Vagina (tissue), 2 donors: ENCODE data around the gene METTL4. TPM values are rescaled to one million over a fixed set of nuclear protein-coding genes. Genes with fewer than 3 reads are reported as not detected.
A peak's percentile ranks its signal among the peaks of the same experiment; 100 is the strongest.

Experiments used
- DNase-seq, 2 donors: peaks; one replicate each; pipeline ENCODE4 v3.0.0-alpha.2; 2017; ENCODE audit errors: extremely low spot score in 2 of 2
- H3K27ac ChIP-seq: fragments of 200-600 bp; sonication (generic); one replicate; pipeline ENCODE4 v1.5.1; 2019
- H3K27me3 ChIP-seq: fragments of 200-600 bp; sonication (generic); one replicate; pipeline ENCODE4 v1.5.1; 2019
- H3K36me3 ChIP-seq, 2 donors: fragments of 200-600 bp; sonication (generic); one replicate each; pipeline ENCODE4 v1.5.1; 2017 to 2019
- H3K4me1 ChIP-seq: fragments of 200-600 bp; sonication (generic); one replicate; pipeline ENCODE4 v1.5.1; 2019
- H3K4me3 ChIP-seq, 2 donors: fragments of 200-600 bp; sonication (generic); 1 replicate in 1 of 2; 2 replicates in 1 of 2; pipeline ENCODE4 v1.5.1; 2016 to 2019
- H3K9me3 ChIP-seq: fragments of 200-600 bp; sonication (generic); one replicate; pipeline ENCODE4 v1.5.1; 2019
- POLR2A ChIP-seq, 2 donors: fragments of 450-650 bp; IDR thresholded peaks; one replicate each; pipeline ENCODE4 v1.6.1; 2017; ENCODE audit warnings: antibody characterized with exemption in 2 of 2, mild to moderate bottlenecking in 2 of 2, moderate library complexity in 2 of 2
- POLR2AphosphoS5 ChIP-seq, 2 donors: sonication (generic); formaldehyde crosslinking; IDR thresholded peaks; one replicate each; pipeline ENCODE4 v1.9.0; 2017; ENCODE audit warnings: antibody characterized with exemption in 2 of 2, mild to moderate bottlenecking in 2 of 2, low read depth in 1 of 2; ENCODE audit not compliant: insufficient read depth in 1 of 2
- intact Hi-C: fragments of 100-400 bp; cut with DNase I; formaldehyde crosslinking; loops from one replicate; pipeline ENCODE4 v1.15.1; 2023
- total RNA-seq: library from RNA; depleted of rRNA; stranded (reverse); fragments of >200 nt; gene quantifications from one replicate; pipeline ENCODE4 v1.2.3, GENCODE V29; 2016
- TF ChIP-seq, protein P1 (sequence below), 3 experiments: fragments of 450-650 bp in 2 of 3; fragments of 200-600 bp in 1 of 3; sonication (generic) in 1 of 3; IDR thresholded peaks; one replicate each; pipeline ENCODE4 v1.5.1; 2017 to 2019; ENCODE audit warnings: antibody characterized with exemption in 3 of 3, mild to moderate bottlenecking in 2 of 3, moderate library complexity in 2 of 3

Gene METTL4
- total RNA-seq, 1 donor from 2014 or later: 11.5 TPM

DNA sequence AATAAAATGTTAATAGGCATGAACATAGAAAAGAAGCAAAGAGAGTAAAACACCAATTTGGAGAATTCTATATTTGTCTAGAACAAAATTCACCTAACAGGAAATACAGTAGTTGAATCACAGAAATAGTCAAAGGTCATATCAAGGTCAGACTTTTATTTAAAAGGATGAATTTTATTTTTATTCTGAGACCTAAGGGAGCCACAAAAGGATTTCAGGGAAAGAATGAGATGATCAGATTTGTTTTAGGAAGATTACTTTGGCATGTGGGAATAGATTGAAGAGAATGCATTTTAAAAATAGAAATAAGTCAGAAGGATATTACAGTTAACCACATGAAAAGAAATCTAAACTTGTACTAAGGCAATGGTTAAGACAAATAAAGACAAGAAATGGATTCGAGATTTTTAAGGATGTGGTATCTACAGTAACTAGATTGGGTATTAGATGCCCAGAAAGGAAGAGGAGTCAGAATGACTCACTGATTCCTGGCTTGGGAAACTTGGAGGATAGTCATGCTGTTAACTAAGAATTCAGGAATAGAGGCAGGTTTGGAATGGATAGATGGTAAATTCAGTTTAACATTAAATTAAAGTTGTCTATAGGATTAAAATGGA, 56.0 kb downstream of the METTL4 start:
- Histone ChIP-seq H3K27ac (peak overlapping the region; percentile 36), H3K27me3 (no peaks in the 10 kb centered on the region)

DNA sequence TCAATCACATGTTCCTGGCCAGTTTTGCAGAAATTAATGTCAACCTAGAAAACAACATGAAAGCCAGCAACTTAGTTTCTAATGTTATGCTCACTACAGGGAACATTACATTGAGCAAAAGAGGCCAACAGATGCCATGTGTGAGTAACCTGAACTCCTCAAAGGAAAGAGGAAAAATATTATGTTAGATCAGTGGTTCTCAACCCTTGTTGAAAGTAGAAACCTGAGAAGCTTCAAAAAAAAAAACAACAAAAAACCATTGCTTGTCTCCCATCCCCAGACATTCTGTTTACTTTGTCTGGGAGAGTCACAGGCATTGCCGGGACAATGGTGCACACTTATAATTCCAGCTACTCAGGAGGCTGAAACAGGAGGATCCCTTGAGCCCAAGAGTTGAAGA, 57.7 kb downstream of the METTL4 start:
- H3K4me3 ChIP-seq: no peak overlapping the region
- H3K27ac ChIP-seq: no peak overlapping the region
- H3K36me3 ChIP-seq: no peaks in the 10 kb centered on the region
- no peak for TF ChIP-seq POLR2A (IDR thresholded peaks at IDR 0.05)
- TF ChIP-seq, protein P1, sequence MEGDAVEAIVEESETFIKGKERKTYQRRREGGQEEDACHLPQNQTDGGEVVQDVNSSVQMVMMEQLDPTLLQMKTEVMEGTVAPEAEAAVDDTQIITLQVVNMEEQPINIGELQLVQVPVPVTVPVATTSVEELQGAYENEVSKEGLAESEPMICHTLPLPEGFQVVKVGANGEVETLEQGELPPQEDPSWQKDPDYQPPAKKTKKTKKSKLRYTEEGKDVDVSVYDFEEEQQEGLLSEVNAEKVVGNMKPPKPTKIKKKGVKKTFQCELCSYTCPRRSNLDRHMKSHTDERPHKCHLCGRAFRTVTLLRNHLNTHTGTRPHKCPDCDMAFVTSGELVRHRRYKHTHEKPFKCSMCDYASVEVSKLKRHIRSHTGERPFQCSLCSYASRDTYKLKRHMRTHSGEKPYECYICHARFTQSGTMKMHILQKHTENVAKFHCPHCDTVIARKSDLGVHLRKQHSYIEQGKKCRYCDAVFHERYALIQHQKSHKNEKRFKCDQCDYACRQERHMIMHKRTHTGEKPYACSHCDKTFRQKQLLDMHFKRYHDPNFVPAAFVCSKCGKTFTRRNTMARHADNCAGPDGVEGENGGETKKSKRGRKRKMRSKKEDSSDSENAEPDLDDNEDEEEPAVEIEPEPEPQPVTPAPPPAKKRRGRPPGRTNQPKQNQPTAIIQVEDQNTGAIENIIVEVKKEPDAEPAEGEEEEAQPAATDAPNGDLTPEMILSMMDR (IDR thresholded peaks at IDR 0.05): no peak
- no peak for TF ChIP-seq POLR2AphosphoS5 (IDR thresholded peaks at IDR 0.05; ENCODE audit: insufficient read depth in 1 of 2, low read depth in 1 of 2)
- H3K4me1 ChIP-seq: peaks cover 27% of the 10 kb centered on the region
- no peaks in the 10 kb centered on the region for H3K27me3 ChIP-seq
- DNase-seq: no peak
- no peaks in the 10 kb centered on the region for H3K9me3 ChIP-seq
- intact Hi-C loops: no loop called here

More for the DNA sequence above, 56.0 kb downstream of the METTL4 start:
- TF ChIP-seq, protein P1 (IDR thresholded peaks at IDR 0.05): no peak
- TF ChIP-seq POLR2A (IDR thresholded peaks at IDR 0.05) (no peak), POLR2AphosphoS5 (IDR thresholded peaks at IDR 0.05; ENCODE audit: insufficient read depth in 1 of 2, low read depth in 1 of 2) (no peak)
- peaks cover 27% of the 10 kb centered on the region for H3K4me1 ChIP-seq
- H3K9me3 ChIP-seq: no peaks in the 10 kb centered on the region
- H3K36me3 ChIP-seq: no peaks in the 10 kb centered on the region
- DNase-seq: no peak
- intact Hi-C loops: no loop called here
- no peak overlapping the region for H3K4me3 ChIP-seq

DNA sequence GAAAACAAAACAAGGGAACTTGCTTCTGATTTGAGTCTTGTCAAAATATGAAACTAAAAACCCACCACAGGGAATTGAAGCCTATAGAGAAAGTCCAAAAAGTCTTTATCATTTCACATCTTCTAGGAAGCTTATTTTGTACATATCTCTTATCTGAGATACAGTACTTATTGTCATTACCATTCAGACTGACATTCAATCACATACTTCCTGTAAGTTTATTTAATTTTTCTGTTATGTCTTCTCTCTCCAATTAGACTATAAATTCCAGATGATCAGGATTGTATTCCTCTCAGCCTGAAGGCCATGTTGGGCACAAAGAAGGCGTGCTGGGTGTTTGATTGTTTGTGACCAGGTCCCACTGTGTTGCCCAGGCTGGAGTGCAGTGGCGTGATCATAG, 59.2 kb downstream of the METTL4 start:
- Histone ChIP-seq H3K4me1 (peaks cover 27% of the 10 kb centered on the region), H3K27me3 (no peaks in the 10 kb centered on the region), H3K4me3 (no peak overlapping the region), H3K9me3 (no peaks in the 10 kb centered on the region), H3K36me3 (no peaks in the 10 kb centered on the region), H3K27ac (no peak overlapping the region)
- DNase-seq: no peak
- intact Hi-C loops: no loop called here
- TF ChIP-seq, protein P1 (IDR thresholded peaks at IDR 0.05): no peak
- TF ChIP-seq POLR2A (IDR thresholded peaks at IDR 0.05) (no peak), POLR2AphosphoS5 (IDR thresholded peaks at IDR 0.05; ENCODE audit: insufficient read depth in 1 of 2, low read depth in 1 of 2) (no peak)

DNA sequence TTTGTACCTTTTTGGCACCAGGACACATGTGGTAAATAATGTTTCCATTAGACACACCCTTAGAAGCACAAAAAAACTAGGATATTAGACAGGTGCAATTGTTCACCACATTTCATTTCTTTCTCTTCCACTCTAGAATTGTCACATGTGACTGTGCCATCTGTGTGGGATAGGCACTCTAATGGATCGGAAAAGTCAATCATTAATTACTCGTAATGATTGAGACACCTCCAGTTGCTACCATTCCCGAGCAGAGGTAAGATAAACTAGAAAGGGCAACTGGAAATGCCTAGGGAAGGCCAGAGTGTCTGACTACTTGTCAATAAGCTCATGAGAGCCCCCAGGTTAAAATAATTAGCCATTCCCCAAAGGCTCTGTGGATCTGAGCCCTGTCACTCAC, 59.9 kb downstream of the METTL4 start:
- Histone ChIP-seq H3K9me3 (no peaks in the 10 kb centered on the region), H3K27ac (no peak overlapping the region), H3K27me3 (no peaks in the 10 kb centered on the region), H3K4me3 (no peak overlapping the region), H3K36me3 (no peaks in the 10 kb centered on the region), H3K4me1 (peaks cover 22% of the 10 kb centered on the region)
- TF ChIP-seq POLR2A (IDR thresholded peaks at IDR 0.05) (no peak), POLR2AphosphoS5 (IDR thresholded peaks at IDR 0.05; ENCODE audit: insufficient read depth in 1 of 2, low read depth in 1 of 2) (no peak)
- TF ChIP-seq, protein P1 (IDR thresholded peaks at IDR 0.05): no peak
- intact Hi-C loops: no loop called here
- DNase-seq: no peak

DNA sequence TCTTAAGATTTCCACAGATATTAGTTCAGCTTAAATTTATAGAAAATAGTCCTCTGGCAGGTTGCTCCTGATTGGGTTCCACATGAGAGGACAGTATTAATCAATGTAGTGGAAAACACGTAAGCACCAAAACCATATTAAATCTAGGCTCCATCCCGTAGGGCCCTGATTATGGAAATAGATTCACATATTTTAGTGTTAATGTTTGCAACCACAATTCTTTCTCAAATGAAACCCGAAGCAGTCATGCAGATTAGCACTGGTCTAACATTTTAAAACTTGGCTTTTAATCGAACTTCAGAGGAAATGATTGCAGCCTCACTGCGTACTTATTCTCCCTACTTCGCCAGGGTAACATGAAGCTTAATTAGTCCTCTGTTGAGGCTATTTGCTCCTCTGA, 60.9 kb downstream of the METTL4 start:
- Histone ChIP-seq H3K27ac (no peak overlapping the region), H3K36me3 (no peaks in the 10 kb centered on the region), H3K4me1 (peaks cover 12% of the 10 kb centered on the region), H3K9me3 (no peaks in the 10 kb centered on the region), H3K4me3 (no peak overlapping the region), H3K27me3 (no peaks in the 10 kb centered on the region)
- intact Hi-C loops: no loop called here
- DNase-seq: no peak
- TF ChIP-seq POLR2A (IDR thresholded peaks at IDR 0.05): no peak
- TF ChIP-seq POLR2AphosphoS5 (IDR thresholded peaks at IDR 0.05; ENCODE audit: insufficient read depth in 1 of 2, low read depth in 1 of 2): no peak
- TF ChIP-seq, protein P1 (IDR thresholded peaks at IDR 0.05): no peak
